OCI-LY7 (cell line): ENCODE results near the gene ZKSCAN5.

ENCODE experiments used
- EZH2phosphoT487 ChIP-seq: fragments of 200-600 bp; sonication (generic); IDR thresholded peaks from 2 replicates; pipeline ENCODE4 v1.6.1; 2018; ENCODE audit warnings: low read depth, borderline replicate concordance, mild to moderate bottlenecking, mixed run types, antibody characterized with exemption, low read length, moderate library complexity, mixed read lengths
- TF ChIP-seq, protein P1 (sequence below): fragments of 200-600 bp; sonication (generic); conservative IDR thresholded peaks from 2 replicates; pipeline ENCODE4 v1.5.1; 2014; ENCODE audit warnings: mild to moderate bottlenecking, antibody characterized with exemption, low read length, moderate library complexity, mixed read lengths

- TF ChIP-seq, protein P1, sequence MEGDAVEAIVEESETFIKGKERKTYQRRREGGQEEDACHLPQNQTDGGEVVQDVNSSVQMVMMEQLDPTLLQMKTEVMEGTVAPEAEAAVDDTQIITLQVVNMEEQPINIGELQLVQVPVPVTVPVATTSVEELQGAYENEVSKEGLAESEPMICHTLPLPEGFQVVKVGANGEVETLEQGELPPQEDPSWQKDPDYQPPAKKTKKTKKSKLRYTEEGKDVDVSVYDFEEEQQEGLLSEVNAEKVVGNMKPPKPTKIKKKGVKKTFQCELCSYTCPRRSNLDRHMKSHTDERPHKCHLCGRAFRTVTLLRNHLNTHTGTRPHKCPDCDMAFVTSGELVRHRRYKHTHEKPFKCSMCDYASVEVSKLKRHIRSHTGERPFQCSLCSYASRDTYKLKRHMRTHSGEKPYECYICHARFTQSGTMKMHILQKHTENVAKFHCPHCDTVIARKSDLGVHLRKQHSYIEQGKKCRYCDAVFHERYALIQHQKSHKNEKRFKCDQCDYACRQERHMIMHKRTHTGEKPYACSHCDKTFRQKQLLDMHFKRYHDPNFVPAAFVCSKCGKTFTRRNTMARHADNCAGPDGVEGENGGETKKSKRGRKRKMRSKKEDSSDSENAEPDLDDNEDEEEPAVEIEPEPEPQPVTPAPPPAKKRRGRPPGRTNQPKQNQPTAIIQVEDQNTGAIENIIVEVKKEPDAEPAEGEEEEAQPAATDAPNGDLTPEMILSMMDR: no peak
- TF ChIP-seq EZH2phosphoT487: no peak
These were observed 68.8 kb downstream of the ZKSCAN5 start for GRCh38 chr7:99573257-99573656.
